ENCODE data around the gene SRC. TPM values are rescaled to one million over a fixed set of nuclear protein-coding genes. Genes with fewer than 3 reads are reported as not detected.

SRC gene
- total RNA-seq, 2 donors from 2014 or later: 61.2 to 149 TPM

DNA sequence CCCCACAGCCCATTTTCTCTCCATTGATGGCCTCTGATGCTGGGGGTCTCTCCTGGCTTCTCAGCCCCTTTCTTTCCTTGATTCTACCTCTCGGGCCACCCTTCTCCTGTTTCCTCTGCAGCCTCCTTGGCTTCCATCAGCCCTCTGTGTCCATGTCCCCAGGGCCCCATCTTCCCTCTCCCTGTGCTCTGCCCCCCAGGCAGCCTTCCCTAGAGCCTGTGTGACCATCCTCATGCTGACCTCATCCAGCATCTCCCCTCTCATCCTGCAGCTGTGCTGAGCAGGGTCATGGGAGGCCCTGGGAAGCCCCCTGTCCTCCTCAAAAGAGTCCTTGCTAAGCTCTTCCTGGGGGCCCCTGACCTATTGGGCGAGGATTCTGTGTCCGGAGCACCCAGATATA is 101.7 kb downstream of the SRC start:
- TF ChIP-seq, protein P1, sequence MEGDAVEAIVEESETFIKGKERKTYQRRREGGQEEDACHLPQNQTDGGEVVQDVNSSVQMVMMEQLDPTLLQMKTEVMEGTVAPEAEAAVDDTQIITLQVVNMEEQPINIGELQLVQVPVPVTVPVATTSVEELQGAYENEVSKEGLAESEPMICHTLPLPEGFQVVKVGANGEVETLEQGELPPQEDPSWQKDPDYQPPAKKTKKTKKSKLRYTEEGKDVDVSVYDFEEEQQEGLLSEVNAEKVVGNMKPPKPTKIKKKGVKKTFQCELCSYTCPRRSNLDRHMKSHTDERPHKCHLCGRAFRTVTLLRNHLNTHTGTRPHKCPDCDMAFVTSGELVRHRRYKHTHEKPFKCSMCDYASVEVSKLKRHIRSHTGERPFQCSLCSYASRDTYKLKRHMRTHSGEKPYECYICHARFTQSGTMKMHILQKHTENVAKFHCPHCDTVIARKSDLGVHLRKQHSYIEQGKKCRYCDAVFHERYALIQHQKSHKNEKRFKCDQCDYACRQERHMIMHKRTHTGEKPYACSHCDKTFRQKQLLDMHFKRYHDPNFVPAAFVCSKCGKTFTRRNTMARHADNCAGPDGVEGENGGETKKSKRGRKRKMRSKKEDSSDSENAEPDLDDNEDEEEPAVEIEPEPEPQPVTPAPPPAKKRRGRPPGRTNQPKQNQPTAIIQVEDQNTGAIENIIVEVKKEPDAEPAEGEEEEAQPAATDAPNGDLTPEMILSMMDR (IDR thresholded peaks at IDR 0.05): no peak
- TF ChIP-seq POLR2AphosphoS5 (IDR thresholded peaks at IDR 0.05) (no peak), POLR2A (IDR thresholded peaks at IDR 0.05) (no peak)
- Histone ChIP-seq H3K4me1 (replicated peaks) (no peaks in the 10 kb centered on the region), H3K36me3 (no peaks in the 10 kb centered on the region), H3K4me3 (no peak overlapping the region), H3K27ac (no peak overlapping the region), H3K27me3 (replicated peaks; ENCODE audit: insufficient read depth) (no peaks in the 10 kb centered on the region), H3K9me3 (no peaks in the 10 kb centered on the region)
- intact Hi-C loops (cut with DNase I): no loop called here
- WGBS: 100% methylated on average over 3 of the region's 3 CpGs
- no peak for DNase-seq (ENCODE audit: low spot score)

DNA sequence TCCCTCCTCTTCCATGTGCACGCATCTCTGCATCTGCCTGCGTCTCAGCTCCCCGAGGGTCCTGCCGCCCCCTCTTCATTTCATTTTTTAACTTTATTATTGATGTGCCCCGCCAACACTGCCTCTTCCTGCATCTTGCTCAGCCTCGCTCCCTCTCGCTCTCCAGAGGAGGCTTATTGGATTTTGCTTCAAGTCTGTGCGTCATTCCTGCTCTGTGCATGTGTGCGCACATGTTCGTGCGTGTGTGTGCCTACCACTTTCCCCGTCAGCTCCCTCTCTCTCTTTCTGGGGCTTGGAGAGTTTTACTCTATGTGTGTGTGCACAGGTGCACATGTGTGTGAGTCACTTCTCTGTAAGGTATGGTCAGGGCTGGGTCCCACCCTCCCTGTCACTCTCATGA is 103.3 kb downstream of the SRC start:
- no peak for TF ChIP-seq POLR2AphosphoS5 (IDR thresholded peaks at IDR 0.05)
- TF ChIP-seq, protein P1 (IDR thresholded peaks at IDR 0.05): no peak
- TF ChIP-seq POLR2A (IDR thresholded peaks at IDR 0.05): no peak
- no peaks in the 10 kb centered on the region for H3K27me3 ChIP-seq (replicated peaks; ENCODE audit: insufficient read depth)
- no peaks in the 10 kb centered on the region for H3K4me1 ChIP-seq (replicated peaks)
- H3K27ac ChIP-seq: no peak overlapping the region
- H3K9me3 ChIP-seq: no peaks in the 10 kb centered on the region
- WGBS: 83% methylated on average over 12 of the region's 12 CpGs
- no peak for DNase-seq (ENCODE audit: low spot score)
- intact Hi-C loops (cut with DNase I): no loop called here
- no peak overlapping the region for H3K4me3 ChIP-seq
- no peaks in the 10 kb centered on the region for H3K36me3 ChIP-seq

DNA sequence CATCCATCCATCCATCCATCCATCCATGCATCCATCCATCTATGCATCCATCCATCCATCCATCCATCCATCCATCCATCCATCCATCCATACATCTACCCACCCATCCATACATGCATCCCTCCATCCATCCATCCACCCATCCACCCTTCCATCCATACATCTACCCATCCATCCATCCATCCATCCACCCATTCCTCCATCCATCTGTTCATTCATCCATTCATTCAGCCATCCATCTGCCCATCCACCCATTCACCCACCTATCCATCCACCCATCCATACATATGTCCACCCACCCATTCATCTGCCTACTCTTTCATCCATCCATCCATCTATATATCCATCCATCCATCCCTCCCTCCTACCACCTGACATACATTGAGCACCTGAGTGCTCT is 104.4 kb downstream of the SRC start:
- Histone ChIP-seq H3K27ac (no peak overlapping the region), H3K9me3 (no peaks in the 10 kb centered on the region), H3K4me1 (replicated peaks) (no peaks in the 10 kb centered on the region), H3K36me3 (no peaks in the 10 kb centered on the region), H3K4me3 (no peak overlapping the region), H3K27me3 (replicated peaks; ENCODE audit: insufficient read depth) (no peaks in the 10 kb centered on the region)
- no peak for DNase-seq (ENCODE audit: low spot score)
- TF ChIP-seq POLR2A (IDR thresholded peaks at IDR 0.05): no peak
- TF ChIP-seq, protein P1 (IDR thresholded peaks at IDR 0.05): no peak
- no peak for TF ChIP-seq POLR2AphosphoS5 (IDR thresholded peaks at IDR 0.05)
- intact Hi-C loops (cut with DNase I): no loop called here

DNA sequence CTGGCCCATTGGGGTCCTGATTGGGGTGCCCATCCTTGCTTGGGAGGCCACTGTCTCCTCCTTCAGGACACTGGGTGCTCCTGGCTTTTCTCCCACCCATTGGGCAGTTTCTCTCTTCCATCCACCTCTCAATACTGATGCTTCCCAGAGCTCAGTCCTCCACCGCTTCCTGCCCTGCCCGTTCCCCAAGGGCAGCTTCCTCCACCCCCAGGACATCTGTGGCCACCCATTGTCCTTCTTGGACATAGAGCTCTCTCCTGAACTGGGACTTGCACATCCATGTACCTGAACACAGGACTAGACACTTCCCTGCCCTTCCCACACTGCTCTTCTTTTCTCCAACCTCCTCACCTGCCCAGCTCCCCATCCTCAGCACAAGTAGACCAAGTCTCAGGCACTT is 105.7 kb downstream of the SRC start:
- Histone ChIP-seq H3K27me3 (replicated peaks; ENCODE audit: insufficient read depth) (no peaks in the 10 kb centered on the region), H3K4me3 (no peak overlapping the region), H3K27ac (no peak overlapping the region), H3K36me3 (no peaks in the 10 kb centered on the region), H3K4me1 (replicated peaks) (no peaks in the 10 kb centered on the region), H3K9me3 (no peaks in the 10 kb centered on the region)
- 96% methylated on average over 2 of the region's 2 CpGs for WGBS
- TF ChIP-seq, protein P1 (IDR thresholded peaks at IDR 0.05): no peak
- TF ChIP-seq POLR2AphosphoS5 (IDR thresholded peaks at IDR 0.05) (no peak), POLR2A (IDR thresholded peaks at IDR 0.05) (no peak)
- intact Hi-C loops (cut with DNase I): no loop called here
- DNase-seq (ENCODE audit: low spot score): no peak

DNA sequence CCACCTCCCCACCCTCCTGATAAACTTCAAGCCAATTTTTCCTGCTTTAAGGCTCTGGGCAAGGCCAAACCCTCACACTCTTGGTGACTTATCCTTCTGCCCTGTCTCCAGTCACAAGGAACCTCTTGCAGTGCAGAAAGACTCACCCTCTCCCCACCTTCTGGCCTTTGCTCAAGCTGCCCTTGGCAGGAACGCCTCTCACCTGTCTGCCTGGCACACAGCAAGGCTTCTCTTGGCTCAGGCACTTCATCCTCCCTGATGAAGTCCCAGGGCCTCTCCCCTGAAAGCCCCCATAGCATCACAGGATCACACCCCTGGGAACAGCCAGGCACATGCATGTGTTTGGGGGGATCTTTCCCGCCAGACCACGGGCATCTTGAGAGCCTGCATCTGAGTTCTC is 106.3 kb downstream of the SRC start:
- no peaks in the 10 kb centered on the region for H3K9me3 ChIP-seq
- no peaks in the 10 kb centered on the region for H3K36me3 ChIP-seq
- no peak for DNase-seq (ENCODE audit: low spot score)
- intact Hi-C loops (cut with DNase I): no loop called here
- no peaks in the 10 kb centered on the region for H3K4me1 ChIP-seq (replicated peaks)
- TF ChIP-seq, protein P1 (IDR thresholded peaks at IDR 0.05): no peak
- TF ChIP-seq POLR2AphosphoS5 (IDR thresholded peaks at IDR 0.05): no peak
- no peak for TF ChIP-seq POLR2A (IDR thresholded peaks at IDR 0.05)
- no peak overlapping the region for H3K27ac ChIP-seq
- no peak overlapping the region for H3K4me3 ChIP-seq
- 61% methylated on average over 3 of the region's 3 CpGs for WGBS
- no peaks in the 10 kb centered on the region for H3K27me3 ChIP-seq (replicated peaks; ENCODE audit: insufficient read depth)

Data from prostate gland (tissue), 2 donors.